HepG2 (cell line): ENCODE data around the gene EHBP1. TPM values are rescaled to one million over a fixed set of nuclear protein-coding genes. Genes with fewer than 3 reads are reported as not detected.

ENCODE experiments used
- ATAC-seq: fragments of 200-7000 bp; cut with Tn5 transposase; 3 replicates; pipeline ENCODE4 v1.9.1; 2020; ENCODE audit warnings: mild to moderate bottlenecking, moderate library complexity
- BruUV-seq: library from RNA; stranded (reverse); fragments of 400-500 nt; replicated peaks from 2 replicates; lab custom pipeline; 2021; lab: Mats Ljungman, UMichigan
- CTCF ChIA-PET: fragments of 300-600 bp; formaldehyde crosslinking; extraction: SDS; loops from one replicate; lab custom pipeline; 2021; ENCODE audit warnings: low total read pairs, inconsistent platforms, low intra/inter-chr PET ratio; lab: Yijun Ruan, JAX
- POLR2A ChIA-PET: fragments of 350-600 bp; sonication (Branson Sonifier 250); formaldehyde crosslinking; loops from one replicate; lab custom pipeline; 2020; ENCODE audit warnings: antibody characterized with exemption, inconsistent platforms; lab: Yijun Ruan, JAX
- DNase-seq: peaks from one replicate; pipeline ENCODE4 v3.0.0-alpha.2; 2015; ENCODE audit warnings: low spot score
- FAIRE-seq: peaks from 3 replicates; lab custom pipeline; 2011; peaks lifted over from hg19 to GRCh38; lab: Jason Lieb, UNC
- H2AFZ ChIP-seq: one replicate; pipeline ENCODE4 v1.6.1; 2011; ENCODE audit warnings: low read length, inconsistent platforms
- H3K27ac ChIP-seq: fragments of 300-600 bp; 3 replicates; pipeline ENCODE4 v1.8.0; 2011; ENCODE audit warnings: mixed run types, mild to moderate bottlenecking, mixed read lengths, low read length, inconsistent platforms; ENCODE audit not compliant: insufficient read depth; ENCODE audit errors: extremely low read length
- H3K27me3 ChIP-seq, 2 experiments: fragments of 200-600 bp in 1 of 2; 2 replicates in 1 of 2; 3 replicates in 1 of 2; pipeline versions ENCODE4 v1.6.0 to v1.8.0; 2011; ENCODE audit warnings: low read length in 2 of 2, mild to moderate bottlenecking in 2 of 2, moderate library complexity in 2 of 2, inconsistent platforms in 1 of 2; ENCODE audit not compliant: insufficient read depth in 2 of 2, control insufficient read depth in 1 of 2
- H3K36me3 ChIP-seq, 2 experiments: fragments of 200-600 bp in 1 of 2; replicated peaks in 1 of 2; 2 replicates in 1 of 2; 3 replicates in 1 of 2; pipeline versions ENCODE4 v1.5.1 to v1.8.0; 2011; ENCODE audit warnings: low read length in 2 of 2, inconsistent platforms in 1 of 2; ENCODE audit not compliant: insufficient read depth in 2 of 2, control insufficient read depth in 1 of 2
- H3K4me1 ChIP-seq: 2 replicates; pipeline ENCODE4 v1.5.1; 2012; ENCODE audit warnings: low read length, inconsistent platforms; ENCODE audit not compliant: insufficient read depth
- H3K4me2 ChIP-seq: 2 replicates; pipeline ENCODE4 v1.6.0; 2011; ENCODE audit warnings: low read depth, low read length, inconsistent platforms
- H3K4me3 ChIP-seq, 3 experiments: fragments of 200-600 bp in 1 of 3; sonication (generic), shearing (Covaris generic) in 1 of 3; replicated peaks in 1 of 3; 2 replicates each; pipeline ENCODE4 v1.5.1; 2011 to 2016; ENCODE audit warnings: low read length in 3 of 3, inconsistent platforms in 2 of 3, low read depth in 2 of 3, mild to moderate bottlenecking in 2 of 3, control low read depth in 1 of 3, mixed read lengths in 1 of 3; ENCODE audit not compliant: insufficient read depth in 1 of 3
- H3K79me2 ChIP-seq: one replicate; pipeline ENCODE4 v1.6.1; 2011; ENCODE audit warnings: low read length, inconsistent platforms; ENCODE audit not compliant: insufficient read depth
- H3K9ac ChIP-seq: 2 replicates; pipeline ENCODE4 v1.6.0; 2011; ENCODE audit warnings: mild to moderate bottlenecking, low read depth, low read length, inconsistent platforms; ENCODE audit not compliant: insufficient read depth
- H3K9me3 ChIP-seq: 2 replicates; pipeline ENCODE4 v1.5.1; 2012; ENCODE audit warnings: mild to moderate bottlenecking, low read length
- H4K20me1 ChIP-seq: 2 replicates; pipeline ENCODE4 v1.6.0; 2011; ENCODE audit warnings: inconsistent platforms, mild to moderate bottlenecking, low read length, moderate library complexity; ENCODE audit not compliant: insufficient read depth
- ELF1 ChIP-seq: sonication (generic); formaldehyde crosslinking; IDR thresholded peaks from 2 replicates; pipeline ENCODE4 v1.4.0; 2020; ENCODE audit warnings: missing genetic modification reagents
- FOXA1 ChIP-seq, 2 experiments: fragments of 450-650 bp in 1 of 2; sonication (generic) in 1 of 2; formaldehyde crosslinking in 1 of 2; IDR thresholded peaks; 2 replicates each; pipeline versions ENCODE4 v1.4.0 to v1.6.1; 2016 to 2020; ENCODE audit warnings: missing genetic modification reagents in 1 of 2
- HOXA5 ChIP-seq: sonication (generic); formaldehyde crosslinking; IDR thresholded peaks from 2 replicates; pipeline ENCODE4 v1.4.0; 2020; ENCODE audit warnings: missing genetic modification reagents
- NFIC ChIP-seq: IDR thresholded peaks from 2 replicates; pipeline ENCODE4 v1.6.1; 2012; ENCODE audit warnings: mild to moderate bottlenecking, low read length, inconsistent platforms
- SALL1 ChIP-seq: sonication (generic); formaldehyde crosslinking; IDR thresholded peaks from 2 replicates; pipeline ENCODE4 v1.8.0; 2022; ENCODE audit warnings: mild to moderate bottlenecking, missing genetic modification reagents
- SPEN ChIP-seq: sonication (generic); formaldehyde crosslinking; IDR thresholded peaks from 2 replicates; pipeline ENCODE4 v1.5.1; 2020; ENCODE audit warnings: low read depth, mild to moderate bottlenecking, missing genetic modification reagents
- TAF1 ChIP-seq: sonication (generic); formaldehyde crosslinking; IDR thresholded peaks from 2 replicates; pipeline ENCODE4 v1.4.0; 2020; ENCODE audit warnings: missing genetic modification reagents
- TEF ChIP-seq: sonication (generic); formaldehyde crosslinking; IDR thresholded peaks from 2 replicates; pipeline ENCODE4 v1.5.0; 2020; ENCODE audit warnings: missing genetic modification reagents
- ZBTB38 ChIP-seq: sonication (generic); formaldehyde crosslinking; IDR thresholded peaks from 2 replicates; pipeline ENCODE4 v1.5.1; 2020; ENCODE audit warnings: mild to moderate bottlenecking, missing genetic modification reagents
- ZFAT ChIP-seq: sonication (generic); formaldehyde crosslinking; conservative IDR thresholded peaks from 2 replicates; pipeline ENCODE4 v1.8.1; 2023; ENCODE audit warnings: missing genetic modification reagents, inconsistent platforms
- ZNF17 ChIP-seq: sonication (generic); formaldehyde crosslinking; IDR thresholded peaks from 2 replicates; pipeline ENCODE4 v1.5.0; 2020; ENCODE audit warnings: mild to moderate bottlenecking, missing genetic modification reagents
- ZNF207 ChIP-seq: fragments of 450-650 bp; IDR thresholded peaks from 2 replicates; pipeline ENCODE4 v1.6.1; 2016; ENCODE audit warnings: antibody characterized with exemption, borderline replicate concordance
- ZNF234 ChIP-seq: sonication (generic); formaldehyde crosslinking; conservative IDR thresholded peaks from 2 replicates; pipeline ENCODE4 v1.5.1; 2020; ENCODE audit warnings: mild to moderate bottlenecking, missing genetic modification reagents
- ZNF263 ChIP-seq: sonication (generic); formaldehyde crosslinking; IDR thresholded peaks from 2 replicates; pipeline ENCODE4 v1.4.0; 2020; ENCODE audit warnings: missing genetic modification reagents
- ZNF530 ChIP-seq: sonication (generic); formaldehyde crosslinking; IDR thresholded peaks from 2 replicates; pipeline ENCODE4 v1.5.0; 2020; ENCODE audit warnings: low read depth, mild to moderate bottlenecking, missing genetic modification reagents
- ZNF713 ChIP-seq: sonication (generic); formaldehyde crosslinking; IDR thresholded peaks from 2 replicates; pipeline ENCODE4 v1.4.0; 2020; ENCODE audit warnings: mild to moderate bottlenecking, missing genetic modification reagents
- whole genome bisulfite sequencing: methylation state at CpG from one replicate; pipeline ENCODE4 v1.1.6; 2017; ENCODE audit warnings: low lambda C conversion rate; 5-methylcytosine and 5-hydroxymethylcytosine counted together
- in situ Hi-C: cut with HindIII; loops from 2 replicates; pipeline ENCODE4 v1.10.0; 2017; ENCODE audit warnings: low pct_unique_long_range_greater_than_20kb; ENCODE audit not compliant: extremely low pct_ligation_motif_present
- intact Hi-C: fragments of 100-400 bp; cut with micrococcal nuclease; formaldehyde crosslinking; loops from one replicate; pipeline ENCODE4 v1.10.0; 2022; ENCODE audit not compliant: unreplicated experiment
- polyA plus RNA-seq, 8 experiments: library from polyadenylated mRNA; depleted of rRNA in 3 of 8; stranded (reverse) in 7 of 8; unstranded in 1 of 8; fragments of >200 nt; fragmentation: Illumina TruSeq in 4 of 8; extraction: Trizol in 4 of 8; gene quantifications; 2 replicates each; pipeline versions ENCODE4 v1.2.1 to v1.2.3, GENCODE V29; 2011 to 2016; ENCODE audit warnings: low read depth in 4 of 8, missing spikeins in 1 of 8, mixed read lengths in 1 of 8; ENCODE audit not compliant: insufficient read depth in 1 of 8
- total RNA-seq, 5 experiments: library from RNA; depleted of rRNA; stranded (reverse); fragments of >200 nt; fragmentation: Illumina TruSeq; extraction: Trizol; gene quantifications; 2 replicates each; pipeline ENCODE4 v1.2.3, GENCODE V29; 2016; ENCODE audit warnings: low read depth in 1 of 5
- TF ChIP-seq, protein P1 (sequence below): sonication (generic); formaldehyde crosslinking; IDR thresholded peaks from 2 replicates; pipeline ENCODE4 v1.5.0; 2020; ENCODE audit warnings: mild to moderate bottlenecking, low read depth, missing genetic modification reagents, borderline replicate concordance
- TF ChIP-seq, protein P2 (sequence below): sonication (generic); formaldehyde crosslinking; IDR thresholded peaks from 2 replicates; pipeline ENCODE4 v1.9.0; 2021; ENCODE audit warnings: missing genetic modification reagents, borderline replicate concordance

Gene EHBP1
- total and polyA plus RNA-seq, 2 of the 13 experiments (the other 11 are each of a cell fraction or from before 2014, with no cell fraction given): 93.5 to 146 TPM

GRCh38 chr2:62908145-62908544 is 202.6 kb downstream of the EHBP1 start:
- Histone ChIP-seq H4K20me1 (peaks cover 7% of the 10 kb centered on the region), H3K4me3 (no peak overlapping the region), H3K27ac (no peak overlapping the region), H2AFZ (no peak overlapping the region), H3K9me3 (no peaks in the 10 kb centered on the region), H3K36me3 (peaks cover 16 to 48% of the 10 kb centered on the region in 2 experiments), H3K27me3 (no peaks in the 10 kb centered on the region), H3K9ac (no peak overlapping the region), H3K4me1 (no peaks in the 10 kb centered on the region), H3K4me2 (no peak overlapping the region), H3K79me2 (no peaks in the 10 kb centered on the region)
- in situ Hi-C loops (no loop called here), intact Hi-C loops (no loop called here)
- no TSS peak for BruUV-seq
- CTCF ChIA-PET: no interaction called here
- DNase-seq: no peak
- no peak for FAIRE-seq
- ATAC-seq: no peak
- POLR2A ChIA-PET: no interaction called here
- TF ChIP-seq ZNF207 (no peak), SALL1 (CRISPR knock-in tag) (no peak), ZNF530 (CRISPR knock-in tag) (no peak), ZNF234 (CRISPR knock-in tag) (no peak)
- TF ChIP-seq, protein P1, sequence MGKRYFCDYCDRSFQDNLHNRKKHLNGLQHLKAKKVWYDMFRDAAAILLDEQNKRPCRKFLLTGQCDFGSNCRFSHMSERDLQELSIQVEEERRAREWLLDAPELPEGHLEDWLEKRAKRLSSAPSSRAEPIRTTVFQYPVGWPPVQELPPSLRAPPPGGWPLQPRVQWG (CRISPR knock-in tag): no peak
- WGBS: 98% methylated on average over 1 of the region's 1 CpG

- no peaks in the 10 kb centered on the region for H3K79me2 ChIP-seq
- H3K27me3 ChIP-seq: no peaks in the 10 kb centered on the region
- ChIA-PET POLR2A (no interaction called here), CTCF (no interaction called here)
- no peak overlapping the region for H3K4me3 ChIP-seq
- no peak overlapping the region for H3K4me2 ChIP-seq
- H2AFZ ChIP-seq: no peak overlapping the region
- H3K9ac ChIP-seq: no peak overlapping the region
- FAIRE-seq (no peak), DNase-seq (no peak), ATAC-seq (no peak)
- intact Hi-C loops (no loop called here), in situ Hi-C loops (no loop called here)
- H3K27ac ChIP-seq: no peak overlapping the region
- peaks cover 13% of the 10 kb centered on the region for H4K20me1 ChIP-seq
- H3K36me3 ChIP-seq: peaks cover 8 to 20% of the 10 kb centered on the region in 2 experiments
- BruUV-seq: no TSS peak
- H3K9me3 ChIP-seq: no peaks in the 10 kb centered on the region
- H3K4me1 ChIP-seq: no peaks in the 10 kb centered on the region
- TF ChIP-seq TAF1 (CRISPR knock-in tag) (no peak), ZBTB38 (no peak), ELF1 (CRISPR knock-in tag) (no peak), ZNF713 (no peak), ZFAT (no peak), HOXA5 (CRISPR knock-in tag) (no peak), SPEN (CRISPR knock-in tag) (no peak), NFIC (no peak), TEF (CRISPR knock-in tag) (no peak), ZNF263 (CRISPR knock-in tag) (no peak), FOXA1 (IDR thresholded peaks at IDR 0.05) (no peak), FOXA1 (CRISPR knock-in tag; IDR thresholded peaks at IDR 0.05) (no peak), ZNF17 (CRISPR knock-in tag) (no peak)
- TF ChIP-seq, protein P2, sequence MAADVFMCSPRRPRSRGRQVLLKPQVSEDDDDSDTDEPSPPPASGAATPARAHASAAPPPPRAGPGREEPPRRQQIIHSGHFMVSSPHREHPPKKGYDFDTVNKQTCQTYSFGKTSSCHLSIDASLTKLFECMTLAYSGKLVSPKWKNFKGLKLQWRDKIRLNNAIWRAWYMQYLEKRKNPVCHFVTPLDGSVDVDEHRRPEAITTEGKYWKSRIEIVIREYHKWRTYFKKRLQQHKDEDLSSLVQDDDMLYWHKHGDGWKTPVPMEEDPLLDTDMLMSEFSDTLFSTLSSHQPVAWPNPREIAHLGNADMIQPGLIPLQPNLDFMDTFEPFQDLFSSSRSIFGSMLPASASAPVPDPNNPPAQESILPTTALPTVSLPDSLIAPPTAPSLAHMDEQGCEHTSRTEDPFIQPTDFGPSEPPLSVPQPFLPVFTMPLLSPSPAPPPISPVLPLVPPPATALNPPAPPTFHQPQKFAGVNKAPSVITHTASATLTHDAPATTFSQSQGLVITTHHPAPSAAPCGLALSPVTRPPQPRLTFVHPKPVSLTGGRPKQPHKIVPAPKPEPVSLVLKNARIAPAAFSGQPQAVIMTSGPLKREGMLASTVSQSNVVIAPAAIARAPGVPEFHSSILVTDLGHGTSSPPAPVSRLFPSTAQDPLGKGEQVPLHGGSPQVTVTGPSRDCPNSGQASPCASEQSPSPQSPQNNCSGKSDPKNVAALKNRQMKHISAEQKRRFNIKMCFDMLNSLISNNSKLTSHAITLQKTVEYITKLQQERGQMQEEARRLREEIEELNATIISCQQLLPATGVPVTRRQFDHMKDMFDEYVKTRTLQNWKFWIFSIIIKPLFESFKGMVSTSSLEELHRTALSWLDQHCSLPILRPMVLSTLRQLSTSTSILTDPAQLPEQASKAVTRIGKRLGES (CRISPR knock-in tag): no peak
Observed at GRCh38 chr2:62913311-62913710, 207.8 kb downstream of the EHBP1 start.
